ENCODE results near the gene CUEDC1.

CUEDC1 gene

GRCh38 chr17:57823469-57824401 lies 131.5 kb downstream of the CUEDC1 start:
- Histone ChIP-seq H3K4me2 (ENCODE audit: low read length) (no peak overlapping the region), H3K36me3 (ENCODE audit: control insufficient read depth, insufficient read depth, low read length) (no peaks in the 10 kb centered on the region), H3K4me3 (ENCODE audit: low read depth, low read length) (no peak overlapping the region), H3K9ac (no peak overlapping the region), H2AFZ (no peak overlapping the region), H3K27me3 (ENCODE audit: control insufficient read depth, insufficient read depth, low read length) (no peaks in the 10 kb centered on the region), H3K9me3 (ENCODE audit: control insufficient read depth, low read length) (no peaks in the 10 kb centered on the region), H3K27ac (no peak overlapping the region), H3K79me2 (no peaks in the 10 kb centered on the region), H3K4me1 (no peaks in the 10 kb centered on the region)
- TF ChIP-seq, protein P1, sequence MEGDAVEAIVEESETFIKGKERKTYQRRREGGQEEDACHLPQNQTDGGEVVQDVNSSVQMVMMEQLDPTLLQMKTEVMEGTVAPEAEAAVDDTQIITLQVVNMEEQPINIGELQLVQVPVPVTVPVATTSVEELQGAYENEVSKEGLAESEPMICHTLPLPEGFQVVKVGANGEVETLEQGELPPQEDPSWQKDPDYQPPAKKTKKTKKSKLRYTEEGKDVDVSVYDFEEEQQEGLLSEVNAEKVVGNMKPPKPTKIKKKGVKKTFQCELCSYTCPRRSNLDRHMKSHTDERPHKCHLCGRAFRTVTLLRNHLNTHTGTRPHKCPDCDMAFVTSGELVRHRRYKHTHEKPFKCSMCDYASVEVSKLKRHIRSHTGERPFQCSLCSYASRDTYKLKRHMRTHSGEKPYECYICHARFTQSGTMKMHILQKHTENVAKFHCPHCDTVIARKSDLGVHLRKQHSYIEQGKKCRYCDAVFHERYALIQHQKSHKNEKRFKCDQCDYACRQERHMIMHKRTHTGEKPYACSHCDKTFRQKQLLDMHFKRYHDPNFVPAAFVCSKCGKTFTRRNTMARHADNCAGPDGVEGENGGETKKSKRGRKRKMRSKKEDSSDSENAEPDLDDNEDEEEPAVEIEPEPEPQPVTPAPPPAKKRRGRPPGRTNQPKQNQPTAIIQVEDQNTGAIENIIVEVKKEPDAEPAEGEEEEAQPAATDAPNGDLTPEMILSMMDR (IDR thresholded peaks at IDR 0.05): no peak

GRCh38 chr17:57819867-57820266 lies 135.3 kb downstream of the CUEDC1 start:
- no peaks in the 10 kb centered on the region for H3K27me3 ChIP-seq (ENCODE audit: control insufficient read depth, insufficient read depth, low read length)

DNA sequence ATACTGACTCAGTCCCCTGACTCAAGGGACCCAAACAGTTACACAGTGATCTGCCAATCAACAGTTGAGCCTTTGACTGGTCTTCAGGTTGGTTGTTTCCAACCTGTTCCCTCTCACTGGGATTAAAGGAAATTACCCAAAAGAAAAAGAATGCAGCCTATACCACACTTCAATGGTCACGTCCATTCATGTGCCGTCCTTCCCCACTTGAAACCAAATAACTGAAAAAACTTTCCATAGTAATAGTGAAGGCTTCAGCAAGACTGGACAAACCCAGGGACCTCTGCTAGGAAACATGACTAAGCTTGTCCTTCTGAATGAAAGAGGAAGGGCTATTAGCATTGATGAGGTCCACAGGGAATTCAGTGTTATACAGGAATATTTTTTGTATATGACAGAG lies 135.9 kb downstream of the CUEDC1 start:
- Histone ChIP-seq H2AFZ (no peak overlapping the region), H3K36me3 (ENCODE audit: control insufficient read depth, insufficient read depth, low read length) (no peaks in the 10 kb centered on the region), H3K4me2 (ENCODE audit: low read length) (no peak overlapping the region), H3K4me1 (no peaks in the 10 kb centered on the region), H3K27ac (no peak overlapping the region), H3K79me2 (no peaks in the 10 kb centered on the region), H3K27me3 (ENCODE audit: control insufficient read depth, insufficient read depth, low read length) (no peaks in the 10 kb centered on the region), H3K9me3 (ENCODE audit: control insufficient read depth, low read length) (no peaks in the 10 kb centered on the region), H3K4me3 (ENCODE audit: low read depth, low read length) (no peak overlapping the region), H3K9ac (no peak overlapping the region)
- TF ChIP-seq, protein P1 (IDR thresholded peaks at IDR 0.05): no peak

More at GRCh38 chr17:57819867-57820266, 135.3 kb downstream of the CUEDC1 start:
- no peaks in the 10 kb centered on the region for H3K79me2 ChIP-seq
- no peaks in the 10 kb centered on the region for H3K4me1 ChIP-seq
- H3K9ac ChIP-seq: no peak overlapping the region
- H3K4me2 ChIP-seq (ENCODE audit: low read length): no peak overlapping the region
- H3K27ac ChIP-seq: no peak overlapping the region
- TF ChIP-seq, protein P1 (IDR thresholded peaks at IDR 0.05): no peak
- H3K36me3 ChIP-seq (ENCODE audit: control insufficient read depth, insufficient read depth, low read length): no peaks in the 10 kb centered on the region
- no peak overlapping the region for H3K4me3 ChIP-seq (ENCODE audit: low read depth, low read length)
- no peaks in the 10 kb centered on the region for H3K9me3 ChIP-seq (ENCODE audit: control insufficient read depth, low read length)
- H2AFZ ChIP-seq: no peak overlapping the region

DNA sequence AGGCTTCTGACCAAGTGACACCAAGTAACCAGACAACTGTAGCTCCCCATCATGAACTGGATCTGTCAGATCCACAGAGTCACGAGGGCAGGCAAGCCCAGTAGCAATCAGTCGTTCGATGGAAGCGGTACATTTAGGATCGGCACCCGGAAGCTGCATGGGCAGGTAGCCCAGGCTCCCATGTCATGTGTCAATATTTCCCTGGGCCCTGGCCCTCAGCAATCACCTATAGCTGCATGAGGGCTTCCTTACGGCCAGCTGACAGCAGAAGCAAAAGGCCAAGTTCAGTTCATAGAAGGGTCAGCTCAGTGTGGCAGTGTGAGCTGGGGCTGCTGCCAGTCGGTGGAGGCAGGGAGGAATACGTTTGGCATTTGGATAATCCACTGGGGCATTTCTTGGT lies 137.1 kb downstream of the CUEDC1 start:
- Histone ChIP-seq H3K27ac (no peak overlapping the region), H3K4me1 (no peaks in the 10 kb centered on the region), H3K36me3 (ENCODE audit: control insufficient read depth, insufficient read depth, low read length) (no peaks in the 10 kb centered on the region), H3K79me2 (no peaks in the 10 kb centered on the region), H2AFZ (no peak overlapping the region), H3K27me3 (ENCODE audit: control insufficient read depth, insufficient read depth, low read length) (no peaks in the 10 kb centered on the region), H3K4me2 (ENCODE audit: low read length) (no peak overlapping the region), H3K9me3 (ENCODE audit: control insufficient read depth, low read length) (no peaks in the 10 kb centered on the region), H3K9ac (no peak overlapping the region), H3K4me3 (ENCODE audit: low read depth, low read length) (no peak overlapping the region)
- TF ChIP-seq, protein P1 (IDR thresholded peaks at IDR 0.05): no peak

All from parathyroid adenoma (tissue), 2 donors.